K562 (cell line): Measurements from ENCODE around the gene SYVN1.

Source experiments
- MXI1 ChIP-seq: IDR thresholded peaks from 2 replicates; pipeline ENCODE4 v1.6.1; 2011; ENCODE audit warnings: low read depth, mild to moderate bottlenecking, improper control_type of control experiment, low read length
- TCF7L2 ChIP-seq: fragments of 150-350 bp; IDR thresholded peaks from 2 replicates; pipeline ENCODE4 v1.6.1; 2016; ENCODE audit warnings: low read depth, mild to moderate bottlenecking, low read length, moderate library complexity
- ZNF561 ChIP-seq: fragments of 450-650 bp; formaldehyde crosslinking; conservative IDR thresholded peaks from 2 replicates; pipeline ENCODE4 v1.4.0; 2020; ENCODE audit warnings: mild to moderate bottlenecking, moderate library complexity
- TF ChIP-seq, protein P1 (sequence below): IDR thresholded peaks from 3 replicates; pipeline ENCODE4 v1.6.1; 2011; ENCODE audit warnings: borderline replicate concordance, mild to moderate bottlenecking; ENCODE audit not compliant: insufficient read length, insufficient read depth
- TF ChIP-seq, protein P2 (sequence below): fragments of 250-450 bp; sonication (Bioruptor Pico); IDR thresholded peaks from 2 replicates; pipeline ENCODE4 v1.4.0; 2020; ENCODE audit warnings: mild to moderate bottlenecking, moderate library complexity, borderline replicate concordance

DNA sequence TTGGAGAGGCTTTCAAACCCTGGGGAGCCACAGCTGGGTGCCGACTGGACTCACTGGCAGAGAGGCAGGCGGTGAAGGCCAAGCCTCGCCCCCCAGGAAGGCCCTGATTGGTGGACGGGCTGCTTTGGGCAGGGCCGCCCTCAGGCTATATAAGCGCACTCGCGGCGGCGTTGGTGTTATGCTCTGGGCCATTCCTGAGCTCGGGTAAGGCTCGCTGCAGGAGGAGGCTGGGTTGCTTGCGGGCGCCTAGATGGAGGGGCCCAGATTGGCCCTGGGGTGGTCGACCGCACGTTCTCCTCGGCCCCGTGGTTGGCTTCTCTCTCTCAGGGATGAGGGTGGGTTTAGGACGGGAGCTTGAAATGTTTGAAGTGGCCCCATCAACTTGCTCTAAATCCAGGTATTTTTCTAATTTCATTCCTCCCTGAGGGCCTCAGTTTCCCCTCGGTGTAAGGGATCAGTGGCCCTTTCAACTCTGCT is 35.8 kb upstream of the SYVN1 start, which contains the start of gene SPDYC:
- TF ChIP-seq, protein P1, sequence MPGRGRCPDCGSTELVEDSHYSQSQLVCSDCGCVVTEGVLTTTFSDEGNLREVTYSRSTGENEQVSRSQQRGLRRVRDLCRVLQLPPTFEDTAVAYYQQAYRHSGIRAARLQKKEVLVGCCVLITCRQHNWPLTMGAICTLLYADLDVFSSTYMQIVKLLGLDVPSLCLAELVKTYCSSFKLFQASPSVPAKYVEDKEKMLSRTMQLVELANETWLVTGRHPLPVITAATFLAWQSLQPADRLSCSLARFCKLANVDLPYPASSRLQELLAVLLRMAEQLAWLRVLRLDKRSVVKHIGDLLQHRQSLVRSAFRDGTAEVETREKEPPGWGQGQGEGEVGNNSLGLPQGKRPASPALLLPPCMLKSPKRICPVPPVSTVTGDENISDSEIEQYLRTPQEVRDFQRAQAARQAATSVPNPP: no peak
- TF ChIP-seq ZNF561 (CRISPR knock-in tag): no peak
- TF ChIP-seq, protein P2, sequence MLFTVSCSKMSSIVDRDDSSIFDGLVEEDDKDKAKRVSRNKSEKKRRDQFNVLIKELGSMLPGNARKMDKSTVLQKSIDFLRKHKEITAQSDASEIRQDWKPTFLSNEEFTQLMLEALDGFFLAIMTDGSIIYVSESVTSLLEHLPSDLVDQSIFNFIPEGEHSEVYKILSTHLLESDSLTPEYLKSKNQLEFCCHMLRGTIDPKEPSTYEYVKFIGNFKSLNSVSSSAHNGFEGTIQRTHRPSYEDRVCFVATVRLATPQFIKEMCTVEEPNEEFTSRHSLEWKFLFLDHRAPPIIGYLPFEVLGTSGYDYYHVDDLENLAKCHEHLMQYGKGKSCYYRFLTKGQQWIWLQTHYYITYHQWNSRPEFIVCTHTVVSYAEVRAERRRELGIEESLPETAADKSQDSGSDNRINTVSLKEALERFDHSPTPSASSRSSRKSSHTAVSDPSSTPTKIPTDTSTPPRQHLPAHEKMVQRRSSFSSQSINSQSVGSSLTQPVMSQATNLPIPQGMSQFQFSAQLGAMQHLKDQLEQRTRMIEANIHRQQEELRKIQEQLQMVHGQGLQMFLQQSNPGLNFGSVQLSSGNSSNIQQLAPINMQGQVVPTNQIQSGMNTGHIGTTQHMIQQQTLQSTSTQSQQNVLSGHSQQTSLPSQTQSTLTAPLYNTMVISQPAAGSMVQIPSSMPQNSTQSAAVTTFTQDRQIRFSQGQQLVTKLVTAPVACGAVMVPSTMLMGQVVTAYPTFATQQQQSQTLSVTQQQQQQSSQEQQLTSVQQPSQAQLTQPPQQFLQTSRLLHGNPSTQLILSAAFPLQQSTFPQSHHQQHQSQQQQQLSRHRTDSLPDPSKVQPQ (CRISPR knock-in tag): no peak
- no peak for TF ChIP-seq MXI1
- TF ChIP-seq TCF7L2: no peak
